G401.6 (cell line): ENCODE measurements around the gene STYXL2.

ENCODE experiments used
- FAIRE-seq: peaks from 2 replicates; lab custom pipeline; 2012; peaks lifted over from hg19 to GRCh38; lab: Jason Lieb, UNC

STYXL2 gene

GRCh38 chr1:167093846-167094516, at the start of gene STYXL2:
Gene STYXL2 (plus strand): TSS chr1:167094075. CDS start chr1:167094850, 775 bp downstream.
- no peak for FAIRE-seq

GRCh38 chr1:167051907-167052306, 42.0 kb upstream of the STYXL2 start:
- no peak for FAIRE-seq

- FAIRE-seq: no peak
Measured at GRCh38 chr1:167052389-167052788, 41.5 kb upstream of the STYXL2 start.

GRCh38 chr1:167054531-167054930, 39.3 kb upstream of the STYXL2 start:
- FAIRE-seq: no peak

GRCh38 chr1:167054946-167055630, 38.8 kb upstream of the STYXL2 start:
- FAIRE-seq: no peak

- FAIRE-seq: no peak
Measured at GRCh38 chr1:167056529-167057231, 37.2 kb upstream of the STYXL2 start.

GRCh38 chr1:167057241-167057688, 36.6 kb upstream of the STYXL2 start:
- peak; percentile 3 for FAIRE-seq

GRCh38 chr1:167059045-167059808, 34.6 kb upstream of the STYXL2 start:
- FAIRE-seq: no peak

- no peak for FAIRE-seq
Measured at GRCh38 chr1:167059809-167060107, 34.1 kb upstream of the STYXL2 start.

- FAIRE-seq: no peak
Measured at GRCh38 chr1:167060141-167061072, 33.5 kb upstream of the STYXL2 start.

GRCh38 chr1:167061073-167061464, 32.8 kb upstream of the STYXL2 start:
- no peak for FAIRE-seq

- FAIRE-seq: no peak
Measured at GRCh38 chr1:167064621-167065020, 29.3 kb upstream of the STYXL2 start.

GRCh38 chr1:167065471-167065870, 28.4 kb upstream of the STYXL2 start:
- no peak for FAIRE-seq

- no peak for FAIRE-seq
Measured at GRCh38 chr1:167066333-167067122, 27.3 kb upstream of the STYXL2 start.

- FAIRE-seq: no peak
Measured at GRCh38 chr1:167067904-167068303, 26.0 kb upstream of the STYXL2 start.

- FAIRE-seq: no peak
Measured at GRCh38 chr1:167068761-167069160, 25.1 kb upstream of the STYXL2 start.

- no peak for FAIRE-seq
Measured at GRCh38 chr1:167071286-167071685, 22.6 kb upstream of the STYXL2 start.

- FAIRE-seq: no peak
Measured at GRCh38 chr1:167076136-167076710, 17.7 kb upstream of the STYXL2 start.

GRCh38 chr1:167077128-167077867, 16.6 kb upstream of the STYXL2 start:
- no peak for FAIRE-seq

- no peak for FAIRE-seq
Measured at GRCh38 chr1:167077868-167078210, 16.0 kb upstream of the STYXL2 start.
